Measurements from ENCODE around the gene STPG2.

GRCh38 chr4:98126141-98126540 is 17.1 kb downstream of the STPG2 start:
- TF ChIP-seq CTCF (conservative IDR thresholded peaks at IDR 0.05; ENCODE audit: low read length) (no peak), EZH2phosphoT487 (IDR thresholded peaks at IDR 0.05; ENCODE audit: borderline replicate concordance, low read depth, low read length) (no peak)
